SK-N-SH (cell line): ENCODE measurements around the gene SEMA3C.

Experiments
- CTCF ChIP-seq: fragments of 200-600 bp; sonication (generic); IDR thresholded peaks from 2 replicates; pipeline ENCODE4 v1.6.1; 2017; ENCODE audit warnings: antibody characterized with exemption, mild to moderate bottlenecking, moderate library complexity
- GABPA ChIP-seq: IDR thresholded peaks from 2 replicates; pipeline ENCODE4 v1.4.0; 2012; ENCODE audit warnings: low read depth, mild to moderate bottlenecking
- MEF2A ChIP-seq: IDR thresholded peaks from 2 replicates; pipeline ENCODE4 v1.4.0; 2012; ENCODE audit warnings: low read depth, borderline replicate concordance
- MXI1 ChIP-seq: IDR thresholded peaks from 2 replicates; pipeline ENCODE4 v1.6.1; 2012; ENCODE audit warnings: mild to moderate bottlenecking, low read depth, low read length, improper control_type of control experiment
- NRF1 ChIP-seq: IDR thresholded peaks from 2 replicates; pipeline ENCODE4 v1.6.1; 2012; ENCODE audit warnings: low read depth, mild to moderate bottlenecking, low read length
- POLR2AphosphoS5 ChIP-seq: IDR thresholded peaks from 2 replicates; pipeline ENCODE4 v1.6.1; 2012; ENCODE audit warnings: low read depth, low read length
- RXRA ChIP-seq: IDR thresholded peaks from 2 replicates; pipeline ENCODE4 v1.4.0; 2012; ENCODE audit warnings: low read depth, mild to moderate bottlenecking, borderline replicate concordance
- ZBTB33 ChIP-seq: IDR thresholded peaks from 2 replicates; pipeline ENCODE4 v1.4.0; 2012; ENCODE audit warnings: low read depth, borderline replicate concordance

- TF ChIP-seq CTCF (no peak), NRF1 (no peak), MEF2A (no peak), POLR2AphosphoS5 (no peak), MXI1 (no peak), GABPA (no peak), ZBTB33 (no peak), RXRA (no peak)
Observed at GRCh38 chr7:80856769-80857168, 62.1 kb downstream of the SEMA3C start.
